Coronary artery (tissue), 2 donors: ENCODE measurements around the gene TUBGCP6.
"Not testable (repeated sequence)": the region's sequence is repeated elsewhere in the genome, so short reads cannot be mapped to it uniquely, and the experiment has no call there.

Source experiments
- DNase-seq: peaks from one replicate; pipeline ENCODE4 v3.0.0-alpha.2; 2017; ENCODE audit warnings: low spot score
- H3K27ac ChIP-seq, 2 donors: fragments of 200-600 bp; sonication (generic); one replicate each; pipeline ENCODE4 v1.5.1; 2016 to 2019
- H3K4me3 ChIP-seq: fragments of 200-600 bp; sonication (generic); 2 replicates; pipeline ENCODE4 v1.5.1; 2016; ENCODE audit warnings: mild to moderate bottlenecking, moderate library complexity
- CTCF ChIP-seq: fragments of 200-600 bp; sonication (generic); IDR thresholded peaks from one replicate; pipeline ENCODE4 v1.5.1; 2019; ENCODE audit warnings: antibody characterized with exemption

Gene TUBGCP6

GRCh38 chr22:50278956-50279619, 34.3 kb upstream of the TUBGCP6 start:
- Histone ChIP-seq H3K4me3 (no peak overlapping the region), H3K27ac (no peak overlapping the region)
- DNase-seq = no peak
- no peak for TF ChIP-seq CTCF

GRCh38 chr22:50278461-50278860, 33.6 kb upstream of the TUBGCP6 start:
- DNase-seq = no peak
- H3K27ac ChIP-seq = no peak overlapping the region
- H3K4me3 ChIP-seq = no peak overlapping the region
- no peak for TF ChIP-seq CTCF

GRCh38 chr22:50277761-50278160, 32.9 kb upstream of the TUBGCP6 start:
- DNase-seq = no peak
- no peak for TF ChIP-seq CTCF
- no peak overlapping the region for H3K4me3 ChIP-seq
- H3K27ac ChIP-seq = no peak overlapping the region

- peak; percentile 70 for TF ChIP-seq CTCF
- no peak overlapping the region for H3K4me3 ChIP-seq
- DNase-seq = peak; percentile 91
- H3K27ac ChIP-seq = peak overlapping the region in 1 of 2 donors; percentile 64
Observed at GRCh38 chr22:50276143-50276542, 31.3 kb upstream of the TUBGCP6 start.

- no peak for DNase-seq
- Histone ChIP-seq H3K27ac (peak overlapping the region in 1 of 2 donors; percentile 64), H3K4me3 (no peak overlapping the region)
- TF ChIP-seq CTCF = no peak
Observed at GRCh38 chr22:50275181-50276055, 30.6 kb upstream of the TUBGCP6 start.

GRCh38 chr22:50274771-50275170, 29.9 kb upstream of the TUBGCP6 start:
- DNase-seq = no peak
- no peak for TF ChIP-seq CTCF
- no peak overlapping the region for H3K27ac ChIP-seq
- H3K4me3 ChIP-seq = no peak overlapping the region

GRCh38 chr22:50274311-50274710, 29.5 kb upstream of the TUBGCP6 start:
- H3K27ac ChIP-seq = no peak overlapping the region
- no peak for DNase-seq
- no peak for TF ChIP-seq CTCF
- H3K4me3 ChIP-seq = no peak overlapping the region

GRCh38 chr22:50273781-50274180, 29.0 kb upstream of the TUBGCP6 start:
- H3K4me3 ChIP-seq, DNase-seq, H3K27ac ChIP-seq: not testable (repeated sequence)

GRCh38 chr22:50273352-50273751, 28.5 kb upstream of the TUBGCP6 start:
- H3K4me3 ChIP-seq, H3K27ac ChIP-seq, DNase-seq: not testable (repeated sequence)
